Heart left ventricle (tissue), 16 donors: ENCODE results near the gene SFXN1. TPM values are rescaled to one million over a fixed set of nuclear protein-coding genes. Genes with fewer than 3 reads are reported as not detected.

Source experiments
- ATAC-seq, 4 donors: fragments of 200-7000 bp; cut with Tn5 transposase; one replicate each; pipeline ENCODE4 v1.9.1; 2020 to 2022; ENCODE audit warnings: moderate library complexity in 4 of 4, mild to moderate bottlenecking in 3 of 4, moderate number of reproducible peaks in 1 of 4
- DNase-seq, 5 donors: peaks; one replicate each; pipeline ENCODE4 v3.0.0-alpha.2; 2020
- H3K27ac ChIP-seq, 12 donors: fragments of 200-600 bp; sonication (generic) in 4 of 12; one replicate each; pipeline versions ENCODE4 v1.5.0 to v1.8.0; 2016 to 2022; ENCODE audit warnings: mild to moderate bottlenecking in 2 of 12
- H3K27me3 ChIP-seq, 9 donors: fragments of 200-600 bp; sonication (generic) in 2 of 9; one replicate each; pipeline versions ENCODE4 v1.5.1 to v1.8.0; 2016 to 2022; ENCODE audit warnings: mild to moderate bottlenecking in 3 of 9
- H3K36me3 ChIP-seq, 9 donors: fragments of 200-600 bp; sonication (generic) in 2 of 9; one replicate each; pipeline versions ENCODE4 v1.5.0 to v1.8.0; 2018 to 2022; ENCODE audit warnings: mild to moderate bottlenecking in 2 of 9
- H3K4me1 ChIP-seq, 12 donors: fragments of 200-600 bp; sonication (generic) in 4 of 12; one replicate each; pipeline versions ENCODE4 v1.5.0 to v1.8.0; 2016 to 2022; ENCODE audit warnings: mild to moderate bottlenecking in 3 of 12
- H3K4me3 ChIP-seq, 12 donors: fragments of 200-600 bp; sonication (generic) in 4 of 12; one replicate each; pipeline versions ENCODE4 v1.5.0 to v1.8.0; 2017 to 2022; ENCODE audit warnings: mild to moderate bottlenecking in 9 of 12, moderate library complexity in 4 of 12
- H3K9me3 ChIP-seq, 12 donors: fragments of 200-600 bp; sonication (generic) in 4 of 12; one replicate each; pipeline versions ENCODE4 v1.5.0 to v1.8.0; 2016 to 2022; ENCODE audit warnings: mild to moderate bottlenecking in 1 of 12
- POLR2A ChIP-seq, 2 donors: fragments of 450-650 bp; IDR thresholded peaks; one replicate each; pipeline ENCODE4 v1.6.1; 2017; ENCODE audit warnings: antibody characterized with exemption in 2 of 2, mild to moderate bottlenecking in 2 of 2, moderate library complexity in 2 of 2
- WGBS, 4 donors: extraction: QIAGEN DNeasy Blood & Tissue Kit in 2 of 4; methylation state at CpG; one replicate each; pipeline versions ENCODE4 v1.1.5 to v1.1.7; 2013 to 2018; 5-methylcytosine and 5-hydroxymethylcytosine counted together
- intact Hi-C, 10 donors: fragments of 100-400 bp; cut with DNase I; formaldehyde crosslinking; loops; one replicate each; pipeline versions ENCODE4 v1.11.1 to v1.14.2; 2022
- polyA plus RNA-seq, 2 donors: library from polyadenylated mRNA; stranded (reverse); fragments of 200-250 nt; gene quantifications; one replicate each; pipeline ENCODE4 v1.2.3, GENCODE V29; 2013
- total RNA-seq, 9 donors: library from RNA; depleted of rRNA in 2 of 9; stranded (reverse); fragments of >200 nt in 2 of 9; fragmentation: NEBNext Ultra II Directional in 3 of 9; extraction: Animal tissue kit (Norgen Biotek cat#: 25700) in 3 of 9; gene quantifications; one replicate each; pipeline versions ENCODE4 v1.1.0 to v1.2.4, GENCODE V29; 2016 to 2023
- TF ChIP-seq, protein P1 (sequence below), 12 donors: fragments of 200-600 bp; sonication (generic) in 4 of 12; IDR thresholded peaks; one replicate each; pipeline versions ENCODE4 v1.5.0 to v1.8.0; 2018 to 2022; ENCODE audit warnings: antibody characterized with exemption in 12 of 12, mild to moderate bottlenecking in 5 of 12
- donor health status: ischemic (EF 13 %, LVEDD 7.1; RV severe dilation, severe dysfunction).
- donor health status: healthy with polysubstance abuse.
- donor health status: DM: no; HTN: yes; CAD: no.
- donor health status: DM: no; HTN: no; CAD: no.
- donor health status: ischemic (EF 25% LVEDD 6.9; RV normal size, moderate dysfunction).
- donor health status: ischemic (EF 25% LVEDD 5.7; RV mildly dilated, moderate dysfunction).
- donor health status: healthy.
- donor health status: DM: yes; HTN: yes; CAD: no.
- donor health status: ischemic (EF 35%, LVEDD 5.7; RV mildly dilated, moderate dysfunction).
- donor health status: nonischemic (EF 11% LVEDD 7.7; RV severe dilation, severe dysfunction).
- donor health status: DM: yes; HTN: yes; CAD: no.
- donor health status: PGD.
- donor health status: ischemic (EF 29% LVEDD 5.4; RV normal size, mild dysfunction).
- donor health status: nonischemic (EF 23%, LVEDD 6.1; RV moderate dilation, normal function).

SFXN1 gene
- total and polyA plus RNA-seq, 11 donors, result 13.8 to 42.9 (median 32.5) TPM

DNA sequence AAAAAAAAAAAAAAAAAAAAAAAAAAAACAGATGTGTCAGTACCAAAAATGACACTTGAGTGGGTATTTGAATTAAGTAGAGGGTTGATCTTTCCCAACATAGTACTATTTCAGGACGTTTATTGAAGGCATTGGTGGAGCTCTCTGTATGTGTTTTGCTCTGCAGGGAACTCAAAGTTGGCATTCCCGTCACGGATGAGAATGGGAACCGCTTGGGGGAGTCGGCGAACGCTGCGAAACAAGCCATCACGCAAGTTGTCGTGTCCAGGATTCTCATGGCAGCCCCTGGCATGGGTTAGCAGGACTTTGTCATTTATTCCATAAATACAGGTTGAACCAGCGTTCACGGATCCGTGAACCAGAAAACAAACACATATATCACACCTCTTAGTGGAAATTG, 34.9 kb downstream of the SFXN1 start:
- no peaks in the 10 kb centered on the region for H3K27me3 ChIP-seq
- 95 to 97% (median 96%) methylated on average over 13 of the region's 13 CpGs for WGBS, 4 donors
- H3K4me3 ChIP-seq, result no peak overlapping the region
- TF ChIP-seq POLR2A (IDR thresholded peaks at IDR 0.05), result no peak
- TF ChIP-seq, protein P1, sequence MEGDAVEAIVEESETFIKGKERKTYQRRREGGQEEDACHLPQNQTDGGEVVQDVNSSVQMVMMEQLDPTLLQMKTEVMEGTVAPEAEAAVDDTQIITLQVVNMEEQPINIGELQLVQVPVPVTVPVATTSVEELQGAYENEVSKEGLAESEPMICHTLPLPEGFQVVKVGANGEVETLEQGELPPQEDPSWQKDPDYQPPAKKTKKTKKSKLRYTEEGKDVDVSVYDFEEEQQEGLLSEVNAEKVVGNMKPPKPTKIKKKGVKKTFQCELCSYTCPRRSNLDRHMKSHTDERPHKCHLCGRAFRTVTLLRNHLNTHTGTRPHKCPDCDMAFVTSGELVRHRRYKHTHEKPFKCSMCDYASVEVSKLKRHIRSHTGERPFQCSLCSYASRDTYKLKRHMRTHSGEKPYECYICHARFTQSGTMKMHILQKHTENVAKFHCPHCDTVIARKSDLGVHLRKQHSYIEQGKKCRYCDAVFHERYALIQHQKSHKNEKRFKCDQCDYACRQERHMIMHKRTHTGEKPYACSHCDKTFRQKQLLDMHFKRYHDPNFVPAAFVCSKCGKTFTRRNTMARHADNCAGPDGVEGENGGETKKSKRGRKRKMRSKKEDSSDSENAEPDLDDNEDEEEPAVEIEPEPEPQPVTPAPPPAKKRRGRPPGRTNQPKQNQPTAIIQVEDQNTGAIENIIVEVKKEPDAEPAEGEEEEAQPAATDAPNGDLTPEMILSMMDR (IDR thresholded peaks at IDR 0.05), result no peak
- DNase-seq (no peak), ATAC-seq (no peak)
- no peaks in the 10 kb centered on the region for H3K4me1 ChIP-seq
- intact Hi-C loops, result no loop called here
- H3K9me3 ChIP-seq, result peaks cover 0 to under 1% (median 0%) of the 10 kb centered on the region in 12 donors
- H3K27ac ChIP-seq, result no peak overlapping the region
- H3K36me3 ChIP-seq, result peaks cover 0 to 100% (median 97%) of the 10 kb centered on the region in 9 donors

DNA sequence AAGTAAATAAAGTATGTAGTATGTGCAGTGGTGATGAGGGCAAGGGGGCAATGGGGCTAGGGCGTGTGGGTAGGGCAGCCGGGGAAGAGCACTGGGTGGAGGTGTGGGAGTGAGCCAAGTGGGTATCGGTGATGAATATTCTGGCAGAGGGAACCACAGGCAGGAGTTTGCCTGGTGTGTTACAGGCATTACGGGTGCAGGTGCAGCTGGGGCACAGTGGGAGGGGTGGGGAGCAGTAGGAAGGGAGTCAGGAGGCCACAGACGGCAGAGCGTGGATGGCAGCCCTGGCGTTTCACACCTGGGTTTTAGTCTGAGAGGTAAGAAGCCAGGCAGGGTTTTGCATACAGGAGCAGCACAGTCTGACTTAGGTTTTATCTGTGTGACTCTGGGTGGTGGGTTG, 35.4 kb downstream of the SFXN1 start:
- TF ChIP-seq, protein P1 (IDR thresholded peaks at IDR 0.05), result no peak
- TF ChIP-seq POLR2A (IDR thresholded peaks at IDR 0.05), result no peak
- ATAC-seq (no peak), DNase-seq (no peak)
- Histone ChIP-seq H3K4me3 (no peak overlapping the region), H3K27me3 (no peaks in the 10 kb centered on the region), H3K9me3 (peaks cover 0 to 5% (median 0%) of the 10 kb centered on the region in 12 donors), H3K4me1 (no peaks in the 10 kb centered on the region), H3K27ac (no peak overlapping the region), H3K36me3 (peaks cover 0 to 100% (median 98%) of the 10 kb centered on the region in 9 donors)
- intact Hi-C loops, result no loop called here
- WGBS, 4 donors, result 85 to 95% (median 93%) methylated on average over 7 of the region's 7 CpGs

DNA sequence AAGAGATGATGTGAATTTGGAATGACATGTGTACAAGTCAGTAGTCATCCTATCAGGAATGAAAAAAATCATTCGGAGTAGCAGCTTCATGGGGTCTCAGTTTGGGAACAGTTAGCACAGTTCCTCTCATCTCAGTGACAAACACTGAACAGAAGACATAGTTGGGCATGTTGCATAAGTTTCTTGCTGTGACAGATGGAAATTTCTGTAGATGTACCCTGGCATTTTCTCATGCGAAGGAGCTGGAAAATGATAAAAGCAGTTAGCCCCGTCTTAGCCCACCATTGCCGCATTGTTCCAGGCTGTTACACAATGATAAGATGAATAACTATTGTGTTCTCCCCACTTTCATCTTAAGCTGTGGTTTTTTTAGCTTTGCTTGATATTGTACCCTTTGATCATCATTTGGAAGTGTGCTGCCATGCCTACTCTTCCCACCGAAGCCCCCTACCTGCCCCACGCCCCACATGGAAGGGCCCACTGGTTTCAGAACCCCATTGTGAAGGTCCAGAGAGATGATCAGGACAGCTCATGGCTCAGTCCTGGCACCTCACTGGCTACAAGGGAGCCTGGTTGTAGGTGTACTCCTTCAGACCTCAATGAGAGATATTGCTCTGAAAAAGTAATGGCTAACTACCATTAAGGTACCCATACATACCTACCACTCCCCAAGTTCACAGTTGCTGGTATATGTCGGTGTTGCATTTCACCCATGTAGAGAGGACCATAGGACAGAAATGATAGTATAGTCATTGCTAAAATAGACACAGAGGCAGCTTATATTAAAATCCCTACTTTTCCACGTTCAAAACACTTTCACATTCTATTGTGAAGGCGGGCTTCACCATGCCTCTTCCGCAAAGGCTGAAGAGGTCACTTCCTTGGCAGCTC, 38.8 kb downstream of the SFXN1 start:
- WGBS, 4 donors, result 95 to 98% (median 97%) methylated on average over 10 of the region's 10 CpGs
- no peak overlapping the region for H3K27ac ChIP-seq
- intact Hi-C loops, result no loop called here
- H3K4me1 ChIP-seq, result no peaks in the 10 kb centered on the region
- TF ChIP-seq POLR2A (IDR thresholded peaks at IDR 0.05), result no peak
- TF ChIP-seq, protein P1 (IDR thresholded peaks at IDR 0.05), result no peak
- DNase-seq (no peak), ATAC-seq (peak in 1 of 4 donors; percentile 36)
- peaks cover 0 to 10% (median 0%) of the 10 kb centered on the region in 12 donors for H3K9me3 ChIP-seq
- no peak overlapping the region for H3K4me3 ChIP-seq
- H3K36me3 ChIP-seq, result peaks cover 0 to 100% (median 91%) of the 10 kb centered on the region in 9 donors
- H3K27me3 ChIP-seq, result no peaks in the 10 kb centered on the region

DNA sequence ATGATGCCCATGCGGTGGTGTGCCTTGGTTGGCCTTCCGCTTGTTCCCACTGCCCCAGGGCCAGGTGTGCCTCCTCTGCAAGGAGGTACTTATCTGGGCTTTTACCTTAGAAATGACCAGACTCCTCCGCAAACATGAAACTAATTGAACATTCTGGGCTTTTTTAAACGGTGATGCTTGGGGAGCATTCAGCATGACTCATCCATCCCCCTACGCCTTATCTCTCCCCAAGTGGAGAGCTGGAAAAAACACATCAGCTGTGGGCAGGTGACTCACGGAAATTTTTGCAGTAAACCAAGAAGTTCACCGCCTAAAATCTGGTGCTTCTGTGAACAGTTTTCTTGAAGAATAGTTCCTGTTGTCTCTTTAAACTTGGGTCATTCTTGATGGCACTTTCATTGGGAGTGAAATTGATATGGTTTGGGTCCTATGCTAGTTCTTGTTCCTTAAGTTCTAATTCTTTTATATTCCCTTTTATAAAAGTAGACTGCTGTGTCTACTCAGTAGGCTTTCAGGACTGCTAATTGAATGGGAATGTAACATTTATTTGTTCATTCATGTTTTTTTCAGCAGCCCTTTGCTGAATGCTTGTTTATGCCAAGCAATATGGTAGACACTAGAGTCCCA, 39.6 kb downstream of the SFXN1 start:
- H3K9me3 ChIP-seq, result peaks cover 0 to 10% (median 0%) of the 10 kb centered on the region in 12 donors
- no peak for TF ChIP-seq POLR2A (IDR thresholded peaks at IDR 0.05)
- TF ChIP-seq, protein P1 (IDR thresholded peaks at IDR 0.05), result no peak
- ATAC-seq (no peak), DNase-seq (no peak)
- 82 to 86% (median 84%) methylated on average over 7 of the region's 7 CpGs for WGBS, 4 donors
- intact Hi-C loops, result no loop called here
- peaks cover 0 to 100% (median 91%) of the 10 kb centered on the region in 9 donors for H3K36me3 ChIP-seq
- H3K27me3 ChIP-seq, result no peaks in the 10 kb centered on the region
- no peak overlapping the region for H3K27ac ChIP-seq
- no peaks in the 10 kb centered on the region for H3K4me1 ChIP-seq
- H3K4me3 ChIP-seq, result no peak overlapping the region
